ENCODE measurements around the gene CREBBP.

The CREBBP gene

GRCh38 chr16:3873482-3874173, 6.9 kb downstream of the CREBBP start:
- H3K27ac ChIP-seq = no peak overlapping the region
- TF ChIP-seq ZFX (IDR thresholded peaks at IDR 0.05; ENCODE audit: borderline replicate concordance) = no peak
- TF ChIP-seq, protein P1, sequence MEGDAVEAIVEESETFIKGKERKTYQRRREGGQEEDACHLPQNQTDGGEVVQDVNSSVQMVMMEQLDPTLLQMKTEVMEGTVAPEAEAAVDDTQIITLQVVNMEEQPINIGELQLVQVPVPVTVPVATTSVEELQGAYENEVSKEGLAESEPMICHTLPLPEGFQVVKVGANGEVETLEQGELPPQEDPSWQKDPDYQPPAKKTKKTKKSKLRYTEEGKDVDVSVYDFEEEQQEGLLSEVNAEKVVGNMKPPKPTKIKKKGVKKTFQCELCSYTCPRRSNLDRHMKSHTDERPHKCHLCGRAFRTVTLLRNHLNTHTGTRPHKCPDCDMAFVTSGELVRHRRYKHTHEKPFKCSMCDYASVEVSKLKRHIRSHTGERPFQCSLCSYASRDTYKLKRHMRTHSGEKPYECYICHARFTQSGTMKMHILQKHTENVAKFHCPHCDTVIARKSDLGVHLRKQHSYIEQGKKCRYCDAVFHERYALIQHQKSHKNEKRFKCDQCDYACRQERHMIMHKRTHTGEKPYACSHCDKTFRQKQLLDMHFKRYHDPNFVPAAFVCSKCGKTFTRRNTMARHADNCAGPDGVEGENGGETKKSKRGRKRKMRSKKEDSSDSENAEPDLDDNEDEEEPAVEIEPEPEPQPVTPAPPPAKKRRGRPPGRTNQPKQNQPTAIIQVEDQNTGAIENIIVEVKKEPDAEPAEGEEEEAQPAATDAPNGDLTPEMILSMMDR (IDR thresholded peaks at IDR 0.05) = no peak

DNA sequence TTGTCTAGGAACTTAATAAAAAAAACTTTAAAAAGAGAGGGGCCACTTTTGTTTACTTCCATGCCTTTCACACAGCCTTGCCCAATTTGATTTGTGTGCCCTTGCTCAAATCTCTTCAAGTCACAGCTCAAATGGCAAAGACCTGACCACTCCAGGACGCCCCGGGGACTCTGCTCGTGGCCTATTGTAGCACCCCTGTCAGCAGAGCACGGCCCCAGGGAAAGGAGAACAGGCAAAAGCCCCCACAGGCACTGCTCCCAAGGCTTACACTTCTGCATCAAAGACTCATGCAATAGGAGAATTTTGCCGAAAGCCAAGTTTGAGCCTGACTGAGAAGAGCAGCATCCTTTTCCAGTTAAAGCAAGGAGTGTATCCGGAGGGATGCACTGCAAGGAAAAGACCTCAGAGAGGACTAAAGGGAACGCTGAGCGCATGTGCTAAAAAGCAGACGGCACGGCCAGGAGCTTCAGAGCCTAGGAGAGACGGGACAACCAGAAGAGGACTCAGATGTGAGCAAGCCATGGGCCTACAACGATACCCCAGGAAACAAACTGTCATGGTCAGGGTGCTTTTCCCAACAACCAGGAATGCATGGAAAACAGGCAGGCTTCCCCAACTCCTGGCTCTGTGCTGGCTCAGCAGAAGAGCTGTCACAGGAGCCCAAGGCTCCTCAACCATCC, 8.2 kb downstream of the CREBBP start:
- TF ChIP-seq, protein P1 (IDR thresholded peaks at IDR 0.05) = no peak
- TF ChIP-seq ZFX (IDR thresholded peaks at IDR 0.05; ENCODE audit: borderline replicate concordance) = no peak
- H3K27ac ChIP-seq = no peak overlapping the region

- TF ChIP-seq ZFX (IDR thresholded peaks at IDR 0.05; ENCODE audit: borderline replicate concordance) = no peak
- TF ChIP-seq, protein P1 (IDR thresholded peaks at IDR 0.05) = no peak
- H3K27ac ChIP-seq = no peak overlapping the region
Measured at GRCh38 chr16:3868967-3869366, 11.5 kb downstream of the CREBBP start.

DNA sequence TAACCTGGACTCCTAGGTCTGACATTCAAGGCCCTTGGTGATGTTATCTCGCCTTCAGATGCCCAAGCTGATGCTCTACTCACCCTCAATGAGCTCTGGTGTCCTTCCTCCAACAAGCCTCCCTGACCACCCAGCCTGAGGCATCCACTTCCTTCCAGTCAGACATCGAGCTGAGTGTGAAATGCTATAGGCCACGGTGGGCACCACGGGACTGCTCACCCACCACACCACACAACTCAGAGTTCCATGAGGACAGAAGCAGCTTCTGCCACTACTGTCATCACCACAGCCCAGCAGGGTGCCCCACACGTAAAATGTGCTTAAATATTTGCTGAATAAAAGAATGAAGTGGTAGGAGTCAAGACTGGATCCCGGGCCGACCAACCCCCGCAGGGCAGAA, 12.0 kb downstream of the CREBBP start:
- H3K27ac ChIP-seq = no peak overlapping the region
- TF ChIP-seq, protein P1 (IDR thresholded peaks at IDR 0.05) = no peak
- no peak for TF ChIP-seq ZFX (IDR thresholded peaks at IDR 0.05; ENCODE audit: borderline replicate concordance)

DNA sequence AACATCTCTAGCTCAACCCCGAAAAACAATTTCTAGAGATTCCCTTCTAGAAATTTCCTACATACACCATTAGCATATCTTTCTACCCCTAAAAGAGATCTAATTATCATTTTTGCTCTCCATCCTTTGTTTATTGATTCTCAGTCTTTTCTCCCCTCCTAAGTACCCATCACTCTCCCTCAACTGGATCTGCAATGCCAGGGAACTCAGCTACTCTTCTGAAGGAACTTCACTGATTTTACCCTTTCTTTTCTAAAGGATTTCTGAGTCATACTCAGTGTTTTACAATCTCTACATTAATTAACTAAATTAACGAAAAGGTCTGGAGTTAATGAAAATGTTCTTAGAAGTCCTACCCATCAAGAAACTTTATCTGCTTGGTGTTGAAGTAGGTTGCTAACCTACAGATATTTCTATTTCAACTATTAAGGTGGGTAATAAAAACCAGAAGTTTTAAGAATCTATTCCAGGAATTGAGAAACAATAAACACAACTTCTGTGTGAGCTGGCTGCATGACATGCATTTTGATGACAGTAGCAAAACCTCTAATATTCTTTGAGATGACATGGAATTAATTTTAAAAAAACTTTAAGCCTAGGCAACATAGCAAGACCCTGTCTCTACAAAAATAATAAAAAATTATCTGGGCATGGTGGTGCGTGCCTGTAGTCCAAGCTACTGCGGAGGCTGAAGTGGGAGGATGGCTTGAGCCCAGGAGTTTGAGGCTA, 13.6 kb downstream of the CREBBP start:
- no peak for TF ChIP-seq ZFX (IDR thresholded peaks at IDR 0.05; ENCODE audit: borderline replicate concordance)
- TF ChIP-seq, protein P1 (IDR thresholded peaks at IDR 0.05) = no peak
- no peak overlapping the region for H3K27ac ChIP-seq

- TF ChIP-seq ZFX (IDR thresholded peaks at IDR 0.05; ENCODE audit: borderline replicate concordance) = no peak
- TF ChIP-seq, protein P1 (IDR thresholded peaks at IDR 0.05) = no peak
- H3K27ac ChIP-seq = no peak overlapping the region
Measured at GRCh38 chr16:3865241-3865640, 15.3 kb downstream of the CREBBP start.
